ENCODE measurements around the gene ABR.

GRCh38 chr17:1045456-1045855 lies 134.3 kb downstream of the ABR start:
- no peak for TF ChIP-seq JUNB (IDR thresholded peaks at IDR 0.05)
- no peak for TF ChIP-seq POLR2A (IDR thresholded peaks at IDR 0.05; ENCODE audit: low read length)
- TF ChIP-seq CTCF (IDR thresholded peaks at IDR 0.05), result no peak
- TF ChIP-seq ATOH8 (CRISPR knock-in tag; IDR thresholded peaks at IDR 0.05; ENCODE audit: low read depth), result no peak
